ENCODE measurements around the gene PSMB9.

PSMB9 gene

GRCh38 chr6:32814145-32814544 is 39.8 kb upstream of the PSMB9 start:
- Histone ChIP-seq H3K27ac (replicated peaks) (no peak overlapping the region), H3K4me3 (replicated peaks; ENCODE audit: insufficient read depth, low read length) (no peak overlapping the region), H3K27me3 (ENCODE audit: insufficient read depth, poor library complexity, severe bottlenecking) (no peaks in the 10 kb centered on the region)
- TF ChIP-seq GABPA (IDR thresholded peaks at IDR 0.05; ENCODE audit: low read depth) (no peak), POLR2AphosphoS5 (IDR thresholded peaks at IDR 0.05; ENCODE audit: low read depth) (no peak), REST (IDR thresholded peaks at IDR 0.05; ENCODE audit: insufficient replicate concordance, low read depth) (no peak), SPI1 (IDR thresholded peaks at IDR 0.05; ENCODE audit: borderline replicate concordance, low read depth) (no peak), CTCF (IDR thresholded peaks at IDR 0.05; ENCODE audit: insufficient read depth, low read length) (no peak)
- no peak for DNase-seq (ENCODE audit: low read depth in 1 of 2, low spot score in 1 of 2)

GRCh38 chr6:32815115-32815514 is 38.9 kb upstream of the PSMB9 start:
- TF ChIP-seq POLR2AphosphoS5 (IDR thresholded peaks at IDR 0.05; ENCODE audit: low read depth) (no peak), SPI1 (IDR thresholded peaks at IDR 0.05; ENCODE audit: borderline replicate concordance, low read depth) (no peak), REST (IDR thresholded peaks at IDR 0.05; ENCODE audit: insufficient replicate concordance, low read depth) (no peak), GABPA (IDR thresholded peaks at IDR 0.05; ENCODE audit: low read depth) (no peak), CTCF (IDR thresholded peaks at IDR 0.05; ENCODE audit: insufficient read depth, low read length) (no peak)
- DNase-seq (ENCODE audit: low read depth in 1 of 2, low spot score in 1 of 2): no peak
- Histone ChIP-seq H3K27ac (replicated peaks) (no peak overlapping the region), H3K4me3 (replicated peaks; ENCODE audit: insufficient read depth, low read length) (no peak overlapping the region), H3K27me3 (ENCODE audit: insufficient read depth, poor library complexity, severe bottlenecking) (no peaks in the 10 kb centered on the region)

GRCh38 chr6:32815996-32816395 is 38.0 kb upstream of the PSMB9 start:
- Histone ChIP-seq H3K27me3 (ENCODE audit: insufficient read depth, poor library complexity, severe bottlenecking) (no peaks in the 10 kb centered on the region), H3K4me3 (replicated peaks; ENCODE audit: insufficient read depth, low read length) (no peak overlapping the region), H3K27ac (replicated peaks) (no peak overlapping the region)
- TF ChIP-seq GABPA (IDR thresholded peaks at IDR 0.05; ENCODE audit: low read depth): no peak
- TF ChIP-seq CTCF (IDR thresholded peaks at IDR 0.05; ENCODE audit: insufficient read depth, low read length): no peak
- TF ChIP-seq SPI1 (IDR thresholded peaks at IDR 0.05; ENCODE audit: borderline replicate concordance, low read depth): no peak
- DNase-seq (ENCODE audit: low read depth in 1 of 2, low spot score in 1 of 2): no peak

GRCh38 chr6:32816746-32817204 is 37.2 kb upstream of the PSMB9 start, which contains the start of gene HLA-DOB:
Gene HLA-DOB (minus strand): TSS chr6:32817002. CDS start chr6:32816951, 51 bp downstream.
- Histone ChIP-seq H3K27me3 (ENCODE audit: insufficient read depth, poor library complexity, severe bottlenecking) (no peaks in the 10 kb centered on the region), H3K4me3 (replicated peaks; ENCODE audit: insufficient read depth, low read length) (no peak within 1 kb of the TSS), H3K27ac (replicated peaks) (no peak within 1 kb of the TSS)
- no peak for DNase-seq (ENCODE audit: low read depth in 1 of 2, low spot score in 1 of 2)
- no peak for TF ChIP-seq REST (IDR thresholded peaks at IDR 0.05; ENCODE audit: insufficient replicate concordance, low read depth)
- TF ChIP-seq SPI1 (IDR thresholded peaks at IDR 0.05; ENCODE audit: borderline replicate concordance, low read depth): no peak
- no peak for TF ChIP-seq POLR2AphosphoS5 (IDR thresholded peaks at IDR 0.05; ENCODE audit: low read depth)
- TF ChIP-seq GABPA (IDR thresholded peaks at IDR 0.05; ENCODE audit: low read depth): no peak
- TF ChIP-seq CTCF (IDR thresholded peaks at IDR 0.05; ENCODE audit: insufficient read depth, low read length): no peak
